Spleen (tissue), 7 donors: ENCODE results near the gene ARHGAP20.

Experiments used
- CTCF ChIP-seq, 11 experiments: fragments of 200-600 bp in 7 of 11; fragments of 450-650 bp in 4 of 11; sonication (generic) in 4 of 11; IDR thresholded peaks in 8 of 11; conservative IDR thresholded peaks in 3 of 11; 1 replicate in 7 of 11; 2 replicates in 4 of 11; pipeline versions ENCODE4 v1.4.0 to v1.8.0; 2016 to 2021; ENCODE audit warnings: antibody characterized with exemption in 11 of 11, inconsistent platforms in 4 of 11, mild to moderate bottlenecking in 1 of 11
- POLR2A ChIP-seq, 3 donors: fragments of 450-650 bp; IDR thresholded peaks; one replicate each; pipeline ENCODE4 v1.5.1; 2017; ENCODE audit warnings: antibody characterized with exemption in 3 of 3, mild to moderate bottlenecking in 1 of 3
- donor health status: DM: no; HTN: no; CAD: no; lungs with moderate emphysema.
- donor health status: DM: no; HTN: no; CAD: no.
- donor health status: DM: no; HTN: no; CAD: no.

GRCh38 chr11:110621826-110622225, 90.4 kb downstream of the ARHGAP20 start:
- TF ChIP-seq CTCF (IDR thresholded peaks at IDR 0.05 in 8 of 11, conservative IDR thresholded peaks at IDR 0.05 in 3 of 11) (no peak), POLR2A (IDR thresholded peaks at IDR 0.05) (no peak)
